PC-3 (cell line): ENCODE results near the gene CCNF. TPM values are rescaled to one million over a fixed set of nuclear protein-coding genes. Genes with fewer than 3 reads are reported as not detected.

Experiments
- ATAC-seq: fragments of 200-7000 bp; cut with Tn5 transposase; 2 replicates; pipeline ENCODE4 v1.9.1; 2020; ENCODE audit warnings: mild to moderate bottlenecking, moderate library complexity
- BruUV-seq: library from RNA; stranded (reverse); fragments of 400-500 nt; replicated peaks from 2 replicates; lab custom pipeline; 2021; lab: Mats Ljungman, UMichigan
- CTCF ChIA-PET: fragments of 300-600 bp; sonication (Branson Sonifier 250); formaldehyde crosslinking; loops from one replicate; lab custom pipeline; 2022; ENCODE audit warnings: antibody characterized with exemption; lab: Charles Lee
- POLR2A ChIA-PET: fragments of 300-600 bp; sonication (Branson Sonifier 250); formaldehyde crosslinking; loops from one replicate; lab custom pipeline; 2022; ENCODE audit warnings: antibody characterized with exemption; ENCODE audit not compliant: unreplicated experiment; lab: Charles Lee
- DNase-seq: peaks from one replicate; pipeline ENCODE4 v3.0.0-alpha.2; 2015
- H2AFZ ChIP-seq: fragments of 300-600 bp; sonication (generic); 2 replicates; pipeline ENCODE4 v1.6.0; 2016; ENCODE audit warnings: antibody characterized with exemption, low read length
- H3F3A ChIP-seq: fragments of 300-600 bp; sonication (generic); one replicate; pipeline ENCODE4 v1.6.0; 2017; ENCODE audit warnings: antibody characterized with exemption, low read length, control low read depth, mild to moderate bottlenecking; ENCODE audit not compliant: unreplicated experiment
- H3K27ac ChIP-seq: fragments of 300-600 bp; sonication (generic); 2 replicates; pipeline ENCODE4 v1.5.1; 2016; ENCODE audit warnings: mild to moderate bottlenecking, low read length
- H3K27me3 ChIP-seq: fragments of 300-600 bp; sonication (generic); 2 replicates; pipeline ENCODE4 v1.6.1; 2016; ENCODE audit warnings: low read length, mixed read lengths
- H3K36me3 ChIP-seq: fragments of 300-600 bp; sonication (generic); 2 replicates; pipeline ENCODE4 v1.6.1; 2016; ENCODE audit warnings: low read depth, mixed run types, low read length, mixed read lengths
- H3K4me1 ChIP-seq: fragments of 300-600 bp; sonication (generic); 2 replicates; pipeline ENCODE4 v1.5.1; 2016; ENCODE audit warnings: low read length; ENCODE audit not compliant: insufficient read depth
- H3K4me2 ChIP-seq: fragments of 300-600 bp; sonication (generic); 2 replicates; pipeline ENCODE4 v1.6.0; 2016; ENCODE audit warnings: low read length
- H3K4me3 ChIP-seq: fragments of 300-600 bp; sonication (generic); 2 replicates; pipeline ENCODE4 v1.5.1; 2016; ENCODE audit warnings: mild to moderate bottlenecking, low read length, mixed read lengths
- H3K79me2 ChIP-seq: fragments of 300-600 bp; sonication (generic); 2 replicates; pipeline ENCODE4 v1.6.1; 2017; ENCODE audit warnings: low read length, mixed read lengths
- H3K9ac ChIP-seq: fragments of 300-600 bp; sonication (generic); 2 replicates; pipeline ENCODE4 v1.6.0; 2016; ENCODE audit warnings: mild to moderate bottlenecking, low read length
- H3K9me2 ChIP-seq: fragments of 300-600 bp; sonication (generic); replicated peaks from 2 replicates; pipeline ENCODE4 v1.6.1; 2016; ENCODE audit warnings: mixed run types, low read length, mixed read lengths
- H3K9me3 ChIP-seq: fragments of 300-600 bp; sonication (generic); 2 replicates; pipeline ENCODE4 v1.6.1; 2016; ENCODE audit warnings: low read length, mixed read lengths
- H4K20me1 ChIP-seq: fragments of 300-600 bp; sonication (generic); 2 replicates; pipeline ENCODE4 v1.6.1; 2016; ENCODE audit warnings: low read length, mixed read lengths
- CTCF ChIP-seq: fragments of 300-600 bp; sonication (generic); conservative IDR thresholded peaks from 2 replicates; pipeline ENCODE4 v1.5.1; 2017; ENCODE audit warnings: antibody characterized with exemption, low read depth, mild to moderate bottlenecking, low read length
- EZH2 ChIP-seq: fragments of 300-600 bp; sonication (generic); IDR thresholded peaks from one replicate; pipeline ENCODE4 v1.6.1; 2017; ENCODE audit warnings: antibody characterized with exemption, mild to moderate bottlenecking, low read length; ENCODE audit not compliant: unreplicated experiment
- EZH2phosphoT487 ChIP-seq: fragments of 300-600 bp; sonication (generic); IDR thresholded peaks from 2 replicates; pipeline ENCODE4 v1.6.1; 2018; ENCODE audit warnings: mild to moderate bottlenecking, antibody characterized with exemption, low read length, borderline replicate concordance
- intact Hi-C: fragments of 100-400 bp; cut with micrococcal nuclease; formaldehyde crosslinking; loops from 2 replicates; pipeline ENCODE4 v1.9.0; 2023
- total RNA-seq: library from RNA; depleted of rRNA; stranded (reverse); fragments of >200 nt; gene quantifications from 2 replicates; pipeline ENCODE4 v1.2.3, GENCODE V29; 2014

Gene CCNF
- total RNA-seq, 1 experiment from 2014 or later = 26.8 TPM

GRCh38 chr16:2485811-2486507, 56.7 kb downstream of the CCNF start:
- no TSS peak for BruUV-seq
- Histone ChIP-seq H3K79me2 (no peaks in the 10 kb centered on the region), H3K27ac (no peak overlapping the region), H3K9ac (no peak overlapping the region), H3K4me2 (no peak overlapping the region), H3K9me2 (no peaks in the 10 kb centered on the region), H3K4me3 (no peak overlapping the region), H4K20me1 (no peaks in the 10 kb centered on the region), H3F3A (no peaks in the 10 kb centered on the region), H3K9me3 (no peaks in the 10 kb centered on the region), H2AFZ (no peak overlapping the region), H3K36me3 (no peaks in the 10 kb centered on the region), H3K4me1 (no peaks in the 10 kb centered on the region), H3K27me3 (no peaks in the 10 kb centered on the region)
- ChIA-PET POLR2A (no interaction called here), CTCF (no interaction called here)
- DNase-seq (no peak), ATAC-seq (no peak)
- intact Hi-C loops = no loop called here
- TF ChIP-seq CTCF (no peak), EZH2 (no peak), EZH2phosphoT487 (no peak)

DNA sequence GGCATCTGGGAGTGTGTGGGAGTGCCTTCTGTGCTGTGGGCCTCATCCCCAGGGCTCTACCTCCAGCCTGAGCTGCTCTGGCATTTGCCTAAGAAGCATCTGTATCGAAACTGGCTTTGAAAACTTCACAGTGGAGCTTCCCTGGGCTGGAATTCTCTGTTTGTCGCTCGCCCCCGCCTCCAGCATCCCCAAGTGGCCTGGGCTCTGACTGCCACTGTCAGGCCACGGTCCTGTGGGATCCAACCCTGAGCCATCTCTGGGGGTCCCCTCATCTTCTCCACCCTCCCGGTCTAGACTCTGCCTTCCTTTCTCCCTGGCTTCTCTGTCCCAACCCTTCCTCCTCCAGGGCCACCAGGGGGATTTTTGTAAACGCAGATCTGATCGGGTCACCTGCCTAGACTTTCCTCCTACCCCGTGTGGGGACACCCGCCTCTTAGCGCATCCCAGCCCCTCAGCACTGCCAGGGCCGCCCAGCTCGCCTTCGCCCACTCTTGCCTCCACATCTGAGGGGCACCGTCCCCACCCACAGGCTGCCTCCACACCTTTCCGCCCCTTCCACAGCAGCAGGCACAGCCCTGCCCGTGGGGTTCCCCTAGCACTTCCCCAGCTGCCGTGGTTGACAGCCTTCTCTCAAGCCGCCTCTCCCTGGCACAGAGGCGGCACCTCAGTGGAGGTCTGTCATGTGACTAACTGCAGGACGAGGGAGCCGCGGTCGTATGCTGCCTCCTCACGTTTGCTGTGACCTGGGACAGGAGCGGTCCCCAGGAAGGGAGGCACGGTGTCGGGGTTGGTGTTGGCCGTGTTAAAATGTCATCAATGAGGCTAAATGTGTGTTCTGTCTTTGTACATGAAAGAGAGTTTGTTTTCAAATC, 57.6 kb downstream of the CCNF start:
- no peak overlapping the region for H3K4me2 ChIP-seq
- H3K79me2 ChIP-seq = no peaks in the 10 kb centered on the region
- ChIA-PET CTCF (no interaction called here), POLR2A (no interaction called here)
- no peaks in the 10 kb centered on the region for H4K20me1 ChIP-seq
- DNase-seq (no peak), ATAC-seq (no peak)
- intact Hi-C loops = no loop called here
- no peak overlapping the region for H2AFZ ChIP-seq
- no peaks in the 10 kb centered on the region for H3K4me1 ChIP-seq
- no peak overlapping the region for H3K9ac ChIP-seq
- no peak for TF ChIP-seq CTCF
- no peak for TF ChIP-seq EZH2phosphoT487
- no peak for TF ChIP-seq EZH2
- no peaks in the 10 kb centered on the region for H3K9me2 ChIP-seq
- H3K4me3 ChIP-seq = no peak overlapping the region
- no peaks in the 10 kb centered on the region for H3K36me3 ChIP-seq
- no TSS peak for BruUV-seq
- H3K27ac ChIP-seq = no peak overlapping the region
- no peaks in the 10 kb centered on the region for H3F3A ChIP-seq
- no peaks in the 10 kb centered on the region for H3K27me3 ChIP-seq
- H3K9me3 ChIP-seq = no peaks in the 10 kb centered on the region

DNA sequence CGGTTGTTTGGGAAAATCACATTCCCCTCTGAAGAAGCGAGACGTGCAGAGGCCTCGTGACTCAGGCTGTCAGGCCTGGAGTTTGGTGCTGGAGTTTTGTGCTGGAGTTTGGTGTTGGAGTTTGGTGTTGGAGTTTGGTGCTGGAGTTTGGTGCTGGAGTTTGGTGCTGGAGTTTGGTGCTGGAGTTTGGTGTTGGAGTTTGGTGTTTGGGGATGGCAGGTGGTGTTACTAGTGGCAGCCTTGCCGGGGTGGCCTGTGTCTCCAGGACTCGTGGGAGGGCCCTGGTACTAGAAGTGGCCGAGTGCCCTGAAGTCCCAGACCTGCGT, 58.2 kb downstream of the CCNF start:
- Histone ChIP-seq H3K9ac (no peak overlapping the region), H4K20me1 (no peaks in the 10 kb centered on the region), H3K9me2 (no peaks in the 10 kb centered on the region), H3K9me3 (no peaks in the 10 kb centered on the region), H3K4me3 (no peak overlapping the region), H3K4me2 (no peak overlapping the region), H2AFZ (no peak overlapping the region), H3K27me3 (no peaks in the 10 kb centered on the region), H3K27ac (no peak overlapping the region), H3F3A (no peaks in the 10 kb centered on the region), H3K36me3 (no peaks in the 10 kb centered on the region), H3K79me2 (no peaks in the 10 kb centered on the region), H3K4me1 (no peaks in the 10 kb centered on the region)
- ChIA-PET POLR2A (no interaction called here), CTCF (no interaction called here)
- intact Hi-C loops = no loop called here
- no TSS peak for BruUV-seq
- TF ChIP-seq EZH2 (no peak), EZH2phosphoT487 (no peak), CTCF (no peak)
- DNase-seq (no peak), ATAC-seq (no peak)
